ENCODE data around the gene PEX5. TPM values are rescaled to one million over a fixed set of nuclear protein-coding genes. Genes with fewer than 3 reads are reported as not detected.

The PEX5 gene
- total and polyA plus RNA-seq, 2 of the 8 experiments (the other 6 are each of a cell fraction or from before 2014, with no cell fraction given) = 16.8 to 50.5 TPM

DNA sequence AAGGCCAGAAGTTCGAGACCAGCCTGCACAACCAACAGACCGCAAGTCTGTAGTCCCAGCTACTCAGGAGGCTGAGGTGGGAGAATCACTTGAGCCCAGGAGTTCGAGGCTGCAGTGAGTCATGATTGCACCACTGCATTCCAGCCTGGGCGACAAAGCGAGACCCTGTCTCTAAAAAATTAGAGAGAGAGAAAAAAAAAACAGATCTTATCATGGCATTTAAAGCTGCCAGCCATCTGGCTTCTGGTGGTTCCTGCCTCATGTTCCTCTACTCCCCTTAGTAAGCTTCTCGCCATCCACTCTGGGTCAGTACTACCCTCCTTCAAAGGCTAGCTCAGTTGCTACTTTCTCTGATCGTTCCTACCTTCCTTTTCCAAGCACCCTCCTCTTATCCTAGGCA lies 43.3 kb upstream of the PEX5 start:
- Histone ChIP-seq H3K79me2 (ENCODE audit: control insufficient read depth in 1 of 2, insufficient read depth in 2 of 2, low read length in 2 of 2) (no peaks in the 10 kb centered on the region), H3K9ac (replicated peaks in 1 of 4; ENCODE audit: extremely low read depth in 1 of 4, low read depth in 3 of 4, low read length in 3 of 4) (no peak overlapping the region), H3K23me2 (ENCODE audit: low read depth, low read length) (no peaks in the 10 kb centered on the region), H4K8ac (ENCODE audit: extremely low read depth, insufficient read depth, low read length) (no peak overlapping the region), H2BK15ac (ENCODE audit: low read length) (no peak overlapping the region), H3K4me2 (ENCODE audit: insufficient read depth in 1 of 2, low read depth in 2 of 2, low read length in 2 of 2) (no peak overlapping the region), H3K14ac (ENCODE audit: insufficient read length) (no peak overlapping the region), H3K27ac (ENCODE audit: low read depth, low read length) (no peak overlapping the region), H2AFZ (ENCODE audit: low read length) (no peak overlapping the region), H2BK5ac (ENCODE audit: low read depth, low read length) (no peak overlapping the region), H3K4me3 (ENCODE audit: extremely low read depth in 1 of 4, insufficient read depth in 2 of 4, low read depth in 3 of 4, low read length in 4 of 4) (no peak overlapping the region), H3K56ac (replicated peaks; ENCODE audit: insufficient read length, low read depth, low read length) (no peak overlapping the region), H2BK20ac (ENCODE audit: low read length) (no peak overlapping the region), H3K4me1 (replicated peaks in 1 of 4; ENCODE audit: control insufficient read depth in 3 of 4, insufficient read depth in 4 of 4, low read length in 3 of 4) (no peaks in the 10 kb centered on the region), H3K36me3 (ENCODE audit: control insufficient read depth in 2 of 4, insufficient read depth in 4 of 4, low read length in 3 of 4) (peaks cover 0 to 16% (median 0%) of the 10 kb centered on the region in 4 experiments; a peak in 4 of 8 replicates), H2BK120ac (replicated peaks; ENCODE audit: low read depth, low read length) (no peak overlapping the region), H3K23ac (ENCODE audit: insufficient read length) (no peak overlapping the region), H4K91ac (replicated peaks; ENCODE audit: insufficient read length, low read length) (no peak overlapping the region), H3K79me1 (ENCODE audit: low read depth, low read length) (no peaks in the 10 kb centered on the region), H3K18ac (ENCODE audit: extremely low read depth, low read length) (no peak overlapping the region), H2AK5ac (ENCODE audit: low read depth, low read length) (no peak overlapping the region), H3K27me3 (replicated peaks in 1 of 4; ENCODE audit: control insufficient read depth in 3 of 4, extremely low read depth in 1 of 4, insufficient read depth in 3 of 4, low read length in 3 of 4) (no peaks in the 10 kb centered on the region), H3K9me3 (ENCODE audit: insufficient read depth in 2 of 2, low read depth in 1 of 2, low read length in 1 of 2) (no peaks in the 10 kb centered on the region; a peak in 1 of 4 replicates), H4K5ac (ENCODE audit: insufficient read length, low read depth, low read length) (no peak overlapping the region), H3K4ac (replicated peaks; ENCODE audit: insufficient read length, low read depth, low read length) (no peak overlapping the region), H4K20me1 (replicated peaks in 1 of 2; ENCODE audit: control insufficient read depth in 1 of 2, insufficient read depth in 2 of 2, low read length in 2 of 2) (peaks cover 2 to 3% of the 10 kb centered on the region in 2 experiments), H2BK12ac (ENCODE audit: low read depth, low read length) (no peak overlapping the region)
- FAIRE-seq (no peak), DNase-seq (ENCODE audit: low read depth in 1 of 2, low spot score in 2 of 2) (no peak)
- POLR2A ChIA-PET (ENCODE audit: partially characterized antibody) = interaction anchor here (1.3 kb wide), 1 partner anchor 17 kb away, joined by 3 read pairs; the partner anchor contains the start of gene CLSTN3
- CTCF ChIA-PET (ENCODE audit: partially characterized antibody) = interaction anchor here (0.8 to 9.8 kb wide), 16 partner anchors 8 to 495 kb away, joined by 3 to 151 read pairs (median 5); partner anchors contain the start of genes C1RL, C1S and RBP5
- 93% methylated on average over 7 of the region's 7 CpGs; no CpG with 5 or more reads in 1 of the 2 experiments for WGBS, 2 experiments (ENCODE audit: extremely low coverage in 1 of 2, insufficient coverage in 1 of 2, insufficient read length in 1 of 2, insufficient replicate concordance in 2 of 2, low coverage in 1 of 2, low lambda C conversion rate in 2 of 2, missing lambda C conversion rate in 1 of 2)
- TF ChIP-seq, protein P1, sequence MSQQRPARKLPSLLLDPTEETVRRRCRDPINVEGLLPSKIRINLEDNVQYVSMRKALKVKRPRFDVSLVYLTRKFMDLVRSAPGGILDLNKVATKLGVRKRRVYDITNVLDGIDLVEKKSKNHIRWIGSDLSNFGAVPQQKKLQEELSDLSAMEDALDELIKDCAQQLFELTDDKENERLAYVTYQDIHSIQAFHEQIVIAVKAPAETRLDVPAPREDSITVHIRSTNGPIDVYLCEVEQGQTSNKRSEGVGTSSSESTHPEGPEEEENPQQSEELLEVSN (IDR thresholded peaks at IDR 0.05) = no peak
- TF ChIP-seq HDAC2 (IDR thresholded peaks at IDR 0.05; ENCODE audit: borderline replicate concordance in 1 of 2, low read depth in 2 of 2, low read length in 2 of 2) (no peak), RBBP5 (IDR thresholded peaks at IDR 0.05; ENCODE audit: borderline replicate concordance, low read depth, low read length) (no peak), CBX8 (IDR thresholded peaks at IDR 0.05; ENCODE audit: borderline replicate concordance, low read depth, low read length) (no peak), GABPA (IDR thresholded peaks at IDR 0.05; ENCODE audit: borderline replicate concordance, insufficient read depth, low read length) (no peak), BRCA1 (IDR thresholded peaks at IDR 0.05; ENCODE audit: low read depth, low read length) (no peak), TBP (IDR thresholded peaks at IDR 0.05; ENCODE audit: low read depth, low read length) (no peak), MAFK (IDR thresholded peaks at IDR 0.05; ENCODE audit: low read depth, low read length) (no peak), SAP30 (IDR thresholded peaks at IDR 0.05; ENCODE audit: insufficient read depth, insufficient replicate concordance, low read length) (no peak), CREB1 (IDR thresholded peaks at IDR 0.05) (no peak)
- TF ChIP-seq, protein P2, sequence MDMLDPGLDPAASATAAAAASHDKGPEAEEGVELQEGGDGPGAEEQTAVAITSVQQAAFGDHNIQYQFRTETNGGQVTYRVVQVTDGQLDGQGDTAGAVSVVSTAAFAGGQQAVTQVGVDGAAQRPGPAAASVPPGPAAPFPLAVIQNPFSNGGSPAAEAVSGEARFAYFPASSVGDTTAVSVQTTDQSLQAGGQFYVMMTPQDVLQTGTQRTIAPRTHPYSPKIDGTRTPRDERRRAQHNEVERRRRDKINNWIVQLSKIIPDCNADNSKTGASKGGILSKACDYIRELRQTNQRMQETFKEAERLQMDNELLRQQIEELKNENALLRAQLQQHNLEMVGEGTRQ (IDR thresholded peaks at IDR 0.05; ENCODE audit: low read length) = no peak
